Measurements from ENCODE around the gene ERAL1.

GRCh38 chr17:28818819-28819221, 36.0 kb upstream of the ERAL1 start:
- TF ChIP-seq CTCF (conservative IDR thresholded peaks at IDR 0.05; ENCODE audit: low read depth, low read length) (no peak), POLR2A (IDR thresholded peaks at IDR 0.05; ENCODE audit: low read depth, low read length) (no peak), CEBPB (IDR thresholded peaks at IDR 0.05; ENCODE audit: low read depth, low read length) (no peak), USF2 (IDR thresholded peaks at IDR 0.05; ENCODE audit: low read depth, low read length) (no peak), RAD21 (IDR thresholded peaks at IDR 0.05; ENCODE audit: low read length) (no peak), MXI1 (IDR thresholded peaks at IDR 0.05; ENCODE audit: borderline replicate concordance, low read depth, low read length) (no peak), FOS (IDR thresholded peaks at IDR 0.05; ENCODE audit: low read depth, low read length) (no peak), CHD1 (IDR thresholded peaks at IDR 0.05; ENCODE audit: low read depth, low read length) (no peak), BHLHE40 (IDR thresholded peaks at IDR 0.05; ENCODE audit: low read depth, low read length) (no peak), SMC3 (IDR thresholded peaks at IDR 0.05; ENCODE audit: low read depth, low read length) (no peak), RCOR1 (IDR thresholded peaks at IDR 0.05; ENCODE audit: insufficient replicate concordance, low read length) (no peak), MAZ (IDR thresholded peaks at IDR 0.05; ENCODE audit: borderline replicate concordance, low read depth, low read length) (no peak), MAFK (IDR thresholded peaks at IDR 0.05; ENCODE audit: low read depth, low read length) (no peak), RFX5 (IDR thresholded peaks at IDR 0.05; ENCODE audit: low read depth, low read length) (no peak)
